SH-SY5Y (cell line): ENCODE data around the gene LONRF2.

ENCODE experiments used
- GATA2 ChIP-seq: IDR thresholded peaks from 2 replicates; pipeline ENCODE4 v1.6.1; 2011; ENCODE audit warnings: mild to moderate bottlenecking, low read depth, low read length
- GATA3 ChIP-seq: IDR thresholded peaks from 2 replicates; pipeline ENCODE4 v1.6.1; 2011; ENCODE audit warnings: low read depth, mild to moderate bottlenecking, low read length, moderate library complexity

Gene LONRF2

GRCh38 chr2:100243631-100244030 is 78.7 kb downstream of the LONRF2 start:
- TF ChIP-seq GATA3 (no peak), GATA2 (no peak)

GRCh38 chr2:100242891-100243619 is 79.2 kb downstream of the LONRF2 start:
- TF ChIP-seq GATA3: no peak

GRCh38 chr2:100242476-100242875 is 79.8 kb downstream of the LONRF2 start:
- TF ChIP-seq GATA3 (no peak), GATA2 (no peak)

GRCh38 chr2:100241236-100241635 is 81.1 kb downstream of the LONRF2 start:
- no peak for TF ChIP-seq GATA2
- TF ChIP-seq GATA3: no peak

- TF ChIP-seq GATA3 (no peak), GATA2 (no peak)
Measured at GRCh38 chr2:100240386-100240785, 81.9 kb downstream of the LONRF2 start.

- TF ChIP-seq GATA3 (no peak), GATA2 (no peak)
Measured at GRCh38 chr2:100239486-100240210, 82.7 kb downstream of the LONRF2 start.

- TF ChIP-seq GATA3: no peak
- TF ChIP-seq GATA2: peak; percentile 44; the same call in 1 of the 2 replicates
Measured at GRCh38 chr2:100238471-100238870, 83.8 kb downstream of the LONRF2 start.

GRCh38 chr2:100237770-100238169 is 84.5 kb downstream of the LONRF2 start:
- TF ChIP-seq GATA2 (no peak), GATA3 (no peak)

- no peak for TF ChIP-seq GATA2
- no peak for TF ChIP-seq GATA3
Measured at GRCh38 chr2:100237163-100237562, 85.1 kb downstream of the LONRF2 start.

- TF ChIP-seq GATA2 (no peak), GATA3 (no peak)
Measured at GRCh38 chr2:100236166-100236565, 86.1 kb downstream of the LONRF2 start.

GRCh38 chr2:100235581-100235980 is 86.7 kb downstream of the LONRF2 start:
- TF ChIP-seq GATA3 (no peak), GATA2 (no peak)

- no peak for TF ChIP-seq GATA3
Measured at GRCh38 chr2:100235098-100235497, 87.2 kb downstream of the LONRF2 start.

GRCh38 chr2:100234141-100234540 is 88.2 kb downstream of the LONRF2 start:
- TF ChIP-seq GATA2 (no peak), GATA3 (no peak)

GRCh38 chr2:100233061-100233460 is 89.2 kb downstream of the LONRF2 start:
- TF ChIP-seq GATA3 (no peak), GATA2 (no peak)

GRCh38 chr2:100230754-100231153 is 91.5 kb downstream of the LONRF2 start:
- TF ChIP-seq GATA3 (no peak), GATA2 (no peak)

GRCh38 chr2:100228967-100229366 is 93.3 kb downstream of the LONRF2 start:
- TF ChIP-seq GATA3 (no peak), GATA2 (no peak)
